Tibial nerve (tissue), 4 donors: ENCODE results near the gene ATG7.

Experiments used
- EP300 ChIP-seq, 2 donors: sonication (generic); formaldehyde crosslinking; IDR thresholded peaks; one replicate each; pipeline ENCODE4 v1.6.1; 2017; ENCODE audit warnings: antibody characterized with exemption in 2 of 2, mild to moderate bottlenecking in 1 of 2
- POLR2A ChIP-seq, 2 donors: fragments of 450-650 bp; IDR thresholded peaks; one replicate each; pipeline ENCODE4 v1.6.1; 2017; ENCODE audit warnings: antibody characterized with exemption in 2 of 2, mild to moderate bottlenecking in 2 of 2, moderate library complexity in 2 of 2
- TF ChIP-seq, protein P1 (sequence below), 5 experiments: fragments of 200-600 bp in 3 of 5; fragments of 450-650 bp in 2 of 5; sonication (generic) in 3 of 5; IDR thresholded peaks; one replicate each; pipeline ENCODE4 v1.5.1; 2016 to 2019; ENCODE audit warnings: antibody characterized with exemption in 5 of 5, mild to moderate bottlenecking in 3 of 5, moderate library complexity in 2 of 5

DNA sequence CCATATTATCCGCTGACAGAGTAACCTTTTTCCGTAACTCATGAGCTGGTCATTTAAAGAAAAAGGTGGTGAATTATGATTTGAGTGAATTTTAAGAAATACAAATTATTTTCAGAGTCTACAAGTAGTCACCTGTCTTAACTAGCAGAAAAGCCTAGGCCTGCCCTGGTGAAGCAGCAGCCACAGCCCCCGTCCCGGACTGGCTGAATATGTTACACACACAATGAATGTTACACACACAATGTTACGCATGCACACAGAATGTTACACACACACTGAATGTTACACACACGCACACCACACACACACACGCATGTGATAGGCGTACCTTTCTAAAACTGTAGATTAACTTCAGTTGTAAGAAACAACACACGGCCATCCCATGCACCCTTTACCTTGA, 293.7 kb downstream of the ATG7 start:
- TF ChIP-seq, protein P1, sequence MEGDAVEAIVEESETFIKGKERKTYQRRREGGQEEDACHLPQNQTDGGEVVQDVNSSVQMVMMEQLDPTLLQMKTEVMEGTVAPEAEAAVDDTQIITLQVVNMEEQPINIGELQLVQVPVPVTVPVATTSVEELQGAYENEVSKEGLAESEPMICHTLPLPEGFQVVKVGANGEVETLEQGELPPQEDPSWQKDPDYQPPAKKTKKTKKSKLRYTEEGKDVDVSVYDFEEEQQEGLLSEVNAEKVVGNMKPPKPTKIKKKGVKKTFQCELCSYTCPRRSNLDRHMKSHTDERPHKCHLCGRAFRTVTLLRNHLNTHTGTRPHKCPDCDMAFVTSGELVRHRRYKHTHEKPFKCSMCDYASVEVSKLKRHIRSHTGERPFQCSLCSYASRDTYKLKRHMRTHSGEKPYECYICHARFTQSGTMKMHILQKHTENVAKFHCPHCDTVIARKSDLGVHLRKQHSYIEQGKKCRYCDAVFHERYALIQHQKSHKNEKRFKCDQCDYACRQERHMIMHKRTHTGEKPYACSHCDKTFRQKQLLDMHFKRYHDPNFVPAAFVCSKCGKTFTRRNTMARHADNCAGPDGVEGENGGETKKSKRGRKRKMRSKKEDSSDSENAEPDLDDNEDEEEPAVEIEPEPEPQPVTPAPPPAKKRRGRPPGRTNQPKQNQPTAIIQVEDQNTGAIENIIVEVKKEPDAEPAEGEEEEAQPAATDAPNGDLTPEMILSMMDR (IDR thresholded peaks at IDR 0.05), result no peak
- TF ChIP-seq POLR2A (IDR thresholded peaks at IDR 0.05) (no peak), EP300 (IDR thresholded peaks at IDR 0.05) (no peak)
